Activated CD8-positive, alpha-beta T cell treated with anti-CD3 and anti-CD28 coated beads for 36 hours (primary cell): ENCODE results near the gene RIF1. TPM values are rescaled to one million over a fixed set of nuclear protein-coding genes. Genes with fewer than 3 reads are reported as not detected.

Source experiments
- ATAC-seq: fragments of 200-7000 bp; cut with Tn5 transposase; one replicate; pipeline ENCODE4 v1.10.0; 2021; ENCODE audit warnings: mild to moderate bottlenecking, moderate library complexity
- CTCF ChIA-PET: fragments of 350-600 bp; sonication (Branson Sonifier 250); formaldehyde crosslinking; loops from one replicate; lab custom pipeline; 2021; ENCODE audit warnings: antibody characterized with exemption; lab: Charles Lee
- POLR2A ChIA-PET: fragments of 350-600 bp; sonication (Branson Sonifier 250); formaldehyde crosslinking; loops from one replicate; lab custom pipeline; 2021; ENCODE audit warnings: antibody characterized with exemption; lab: Charles Lee
- DNase-seq: peaks from one replicate; pipeline ENCODE4 v3.0.0-alpha.2; 2020
- H3K27ac Mint-ChIP-seq: one replicate; pipeline ENCODE4 v1.8.0; 2021; ENCODE audit warnings: mild to moderate bottlenecking, mixed read lengths
- H3K27me3 Mint-ChIP-seq: one replicate; pipeline ENCODE4 v1.8.0; 2021; ENCODE audit warnings: mixed read lengths
- H3K36me3 Mint-ChIP-seq: one replicate; pipeline ENCODE4 v1.8.0; 2021; ENCODE audit warnings: low read depth, mixed read lengths
- H3K4me1 Mint-ChIP-seq: one replicate; pipeline ENCODE4 v1.8.0; 2021; ENCODE audit warnings: low read depth, mixed read lengths
- H3K4me3 Mint-ChIP-seq: one replicate; pipeline ENCODE4 v1.8.0; 2021; ENCODE audit warnings: mild to moderate bottlenecking, moderate library complexity, mixed read lengths
- H3K9me3 Mint-ChIP-seq: one replicate; pipeline ENCODE4 v1.8.0; 2021; ENCODE audit warnings: mixed read lengths
- intact Hi-C: fragments of 100-400 bp; cut with micrococcal nuclease; formaldehyde crosslinking; loops from one replicate; pipeline ENCODE4 v1.10.0; 2022
- total RNA-seq, 2 experiments: library from RNA; stranded (reverse); gene quantifications; one replicate each; pipeline ENCODE4 v1.2.3, GENCODE V29; 2021
- TF ChIP-seq, protein P1 (sequence below): fragments of 200-600 bp; IDR thresholded peaks from one replicate; pipeline ENCODE4 v1.8.0; 2022; ENCODE audit warnings: antibody characterized with exemption, mild to moderate bottlenecking

RIF1 gene
- total RNA-seq, 2 experiments from 2014 or later = 65.3 to 73.2 TPM

- Mint-ChIP-seq H3K9me3 (no peaks in the 10 kb centered on the region), H3K27ac (no peak overlapping the region), H3K36me3 (no peaks in the 10 kb centered on the region), H3K4me3 (no peak overlapping the region), H3K27me3 (no peaks in the 10 kb centered on the region), H3K4me1 (no peaks in the 10 kb centered on the region)
- no peak for ATAC-seq
- DNase-seq = no peak
- intact Hi-C loops = no loop called here
- CTCF ChIA-PET = no interaction called here
- TF ChIP-seq, protein P1, sequence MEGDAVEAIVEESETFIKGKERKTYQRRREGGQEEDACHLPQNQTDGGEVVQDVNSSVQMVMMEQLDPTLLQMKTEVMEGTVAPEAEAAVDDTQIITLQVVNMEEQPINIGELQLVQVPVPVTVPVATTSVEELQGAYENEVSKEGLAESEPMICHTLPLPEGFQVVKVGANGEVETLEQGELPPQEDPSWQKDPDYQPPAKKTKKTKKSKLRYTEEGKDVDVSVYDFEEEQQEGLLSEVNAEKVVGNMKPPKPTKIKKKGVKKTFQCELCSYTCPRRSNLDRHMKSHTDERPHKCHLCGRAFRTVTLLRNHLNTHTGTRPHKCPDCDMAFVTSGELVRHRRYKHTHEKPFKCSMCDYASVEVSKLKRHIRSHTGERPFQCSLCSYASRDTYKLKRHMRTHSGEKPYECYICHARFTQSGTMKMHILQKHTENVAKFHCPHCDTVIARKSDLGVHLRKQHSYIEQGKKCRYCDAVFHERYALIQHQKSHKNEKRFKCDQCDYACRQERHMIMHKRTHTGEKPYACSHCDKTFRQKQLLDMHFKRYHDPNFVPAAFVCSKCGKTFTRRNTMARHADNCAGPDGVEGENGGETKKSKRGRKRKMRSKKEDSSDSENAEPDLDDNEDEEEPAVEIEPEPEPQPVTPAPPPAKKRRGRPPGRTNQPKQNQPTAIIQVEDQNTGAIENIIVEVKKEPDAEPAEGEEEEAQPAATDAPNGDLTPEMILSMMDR = no peak
- POLR2A ChIA-PET = no interaction called here
These were observed 5.8 kb upstream of the RIF1 start for GRCh38 chr2:151403914-151404313.

GRCh38 chr2:151405376-151405775 is 4.3 kb upstream of the RIF1 start:
- no peaks in the 10 kb centered on the region for H3K9me3 Mint-ChIP-seq
- no peak overlapping the region for H3K27ac Mint-ChIP-seq
- H3K27me3 Mint-ChIP-seq = no peaks in the 10 kb centered on the region
- intact Hi-C loops = no loop called here
- POLR2A ChIA-PET = no interaction called here
- H3K4me3 Mint-ChIP-seq = no peak overlapping the region
- TF ChIP-seq, protein P1 = no peak
- CTCF ChIA-PET = interaction anchor here (1.5 kb wide), 1 partner anchor 620 kb away, joined by 4 read pairs; no protein-coding TSS in a partner anchor
- DNase-seq (no peak), ATAC-seq (no peak)
- H3K4me1 Mint-ChIP-seq = peaks cover 4% of the 10 kb centered on the region
- H3K36me3 Mint-ChIP-seq = peaks cover 4% of the 10 kb centered on the region

GRCh38 chr2:151407281-151407680 is 2.4 kb upstream of the RIF1 start:
- Mint-ChIP-seq H3K9me3 (no peaks in the 10 kb centered on the region), H3K4me1 (peaks cover 12% of the 10 kb centered on the region), H3K36me3 (peaks cover 15% of the 10 kb centered on the region), H3K27me3 (no peaks in the 10 kb centered on the region), H3K4me3 (no peak overlapping the region), H3K27ac (no peak overlapping the region)
- DNase-seq (no peak), ATAC-seq (no peak)
- ChIA-PET CTCF (no interaction called here), POLR2A (no interaction called here)
- intact Hi-C loops = no loop called here
- TF ChIP-seq, protein P1 = no peak

GRCh38 chr2:151408788-151409600 is 708 bp upstream of the RIF1 start:
- Mint-ChIP-seq H3K27me3 (no peaks in the 10 kb centered on the region), H3K4me3 (peak overlapping the region; percentile 100), H3K36me3 (peaks cover 27% of the 10 kb centered on the region), H3K4me1 (peaks cover 16% of the 10 kb centered on the region), H3K9me3 (no peaks in the 10 kb centered on the region), H3K27ac (peak overlapping the region; percentile 94)
- TF ChIP-seq, protein P1 = no peak
- ATAC-seq (no peak), DNase-seq (peak; percentile 27)
- ChIA-PET CTCF (interaction anchor here (0.8 to 1.6 kb wide), 3 partner anchors 13 to 148 kb away, joined by 3 to 5 read pairs (median 4); partner anchors contain the start of gene RBM43), POLR2A (interaction anchor here (0.6 to 1.4 kb wide), 7 partner anchors 9 to 1807 kb away, joined by 3 to 5 read pairs (median 3); partner anchors contain the start of gene NMI)
- intact Hi-C loops = no loop called here

DNA sequence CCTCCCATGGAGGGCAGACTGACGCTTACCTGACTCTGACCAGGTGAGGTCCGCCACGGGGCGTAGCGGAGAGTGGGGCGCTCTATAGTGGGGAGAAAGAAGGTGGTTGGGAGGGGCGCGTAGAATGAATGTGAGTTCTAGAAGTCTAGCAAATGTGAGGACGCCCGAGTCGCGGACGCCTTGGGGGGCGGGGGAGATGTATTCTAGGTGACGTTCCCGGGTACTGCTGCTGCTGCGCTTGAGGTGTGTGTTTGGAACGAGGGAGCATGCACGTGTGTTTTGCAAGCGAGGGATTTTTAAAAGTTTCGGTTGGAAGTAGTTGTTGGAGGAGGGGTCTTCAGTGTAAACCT is 758 bp downstream of the RIF1 start:
- TF ChIP-seq, protein P1 = no peak
- Mint-ChIP-seq H3K4me3 (peak overlapping the region; percentile 100), H3K36me3 (peaks cover 30% of the 10 kb centered on the region), H3K27ac (peak overlapping the region; percentile 94), H3K27me3 (no peaks in the 10 kb centered on the region), H3K9me3 (no peaks in the 10 kb centered on the region), H3K4me1 (peaks cover 19% of the 10 kb centered on the region)
- ChIA-PET CTCF (interaction anchor here (1.6 kb wide), 1 partner anchor 149 kb away, joined by 5 read pairs; the partner anchor contains the start of gene RBM43), POLR2A (interaction anchor here (0.8 to 1.4 kb wide), 3 partner anchors 9 to 122 kb away, joined by 4 to 5 read pairs (median 4); no protein-coding TSS in a partner anchor)
- intact Hi-C loops = no loop called here
- ATAC-seq (peak; percentile 46), DNase-seq (peak; percentile 65)
